Stimulated activated CD4-positive, alpha-beta T cell treated with anti-CD3 and anti-CD28 coated beads, Interleukin-15, amount 100 ng/mL, for 48 hours (primary cell): Measurements from ENCODE around the gene TTL.
"Not testable (repeated sequence)": the region's sequence is repeated elsewhere in the genome, so short reads cannot be mapped to it uniquely, and the experiment has no call there.

ENCODE experiments used
- DNase-seq, 2 donors: peaks; one replicate each; pipeline ENCODE4 v3.0.0-alpha.2; 2020; ENCODE audit warnings: low read depth in 2 of 2

Gene TTL

GRCh38 chr2:112474844-112475486, 7.0 kb upstream of the TTL start:
- DNase-seq: no peak

- no peak for DNase-seq
Observed at GRCh38 chr2:112476434-112476833, 5.5 kb upstream of the TTL start.

- DNase-seq: no peak
Observed at GRCh38 chr2:112480530-112481049, 1.4 kb upstream of the TTL start.

GRCh38 chr2:112481050-112481527, 867 bp upstream of the TTL start:
- DNase-seq: peak; percentile 74 to 83

GRCh38 chr2:112482309-112483041, 519 bp downstream of the TTL start:
- DNase-seq: peak in 1 of 2 donors; percentile 19

GRCh38 chr2:112483042-112483473, 1.1 kb downstream of the TTL start:
- DNase-seq: no peak

GRCh38 chr2:112483831-112484230, 1.9 kb downstream of the TTL start:
- no peak for DNase-seq

GRCh38 chr2:112485849-112486248, 3.9 kb downstream of the TTL start:
- no peak for DNase-seq

- DNase-seq: no peak
Observed at GRCh38 chr2:112486895-112487294, 4.9 kb downstream of the TTL start.

GRCh38 chr2:112487444-112487961, 5.5 kb downstream of the TTL start:
- no peak for DNase-seq

GRCh38 chr2:112488201-112488600, 6.2 kb downstream of the TTL start:
- no peak for DNase-seq

GRCh38 chr2:112491946-112492345, 10.0 kb downstream of the TTL start:
- DNase-seq: no peak

GRCh38 chr2:112493048-112493447, 11.1 kb downstream of the TTL start:
- DNase-seq: no peak

- DNase-seq: no peak
Observed at GRCh38 chr2:112493858-112494648, 12.1 kb downstream of the TTL start.

GRCh38 chr2:112494828-112495227, 12.9 kb downstream of the TTL start:
- no peak for DNase-seq

- DNase-seq: not testable (repeated sequence)
Observed at GRCh38 chr2:112495878-112496277, 13.9 kb downstream of the TTL start.

- not testable (repeated sequence) for DNase-seq
Observed at GRCh38 chr2:112500850-112501484, 19.0 kb downstream of the TTL start.

GRCh38 chr2:112509239-112509998, 27.5 kb downstream of the TTL start:
- not testable (repeated sequence) for DNase-seq

GRCh38 chr2:112516801-112517200, 34.8 kb downstream of the TTL start:
- no peak for DNase-seq

GRCh38 chr2:112518807-112519206, 36.9 kb downstream of the TTL start:
- no peak for DNase-seq

- no peak for DNase-seq
Observed at GRCh38 chr2:112519506-112519905, 37.5 kb downstream of the TTL start.
